Measurements from ENCODE around the gene LENEP.

Gene LENEP

DNA sequence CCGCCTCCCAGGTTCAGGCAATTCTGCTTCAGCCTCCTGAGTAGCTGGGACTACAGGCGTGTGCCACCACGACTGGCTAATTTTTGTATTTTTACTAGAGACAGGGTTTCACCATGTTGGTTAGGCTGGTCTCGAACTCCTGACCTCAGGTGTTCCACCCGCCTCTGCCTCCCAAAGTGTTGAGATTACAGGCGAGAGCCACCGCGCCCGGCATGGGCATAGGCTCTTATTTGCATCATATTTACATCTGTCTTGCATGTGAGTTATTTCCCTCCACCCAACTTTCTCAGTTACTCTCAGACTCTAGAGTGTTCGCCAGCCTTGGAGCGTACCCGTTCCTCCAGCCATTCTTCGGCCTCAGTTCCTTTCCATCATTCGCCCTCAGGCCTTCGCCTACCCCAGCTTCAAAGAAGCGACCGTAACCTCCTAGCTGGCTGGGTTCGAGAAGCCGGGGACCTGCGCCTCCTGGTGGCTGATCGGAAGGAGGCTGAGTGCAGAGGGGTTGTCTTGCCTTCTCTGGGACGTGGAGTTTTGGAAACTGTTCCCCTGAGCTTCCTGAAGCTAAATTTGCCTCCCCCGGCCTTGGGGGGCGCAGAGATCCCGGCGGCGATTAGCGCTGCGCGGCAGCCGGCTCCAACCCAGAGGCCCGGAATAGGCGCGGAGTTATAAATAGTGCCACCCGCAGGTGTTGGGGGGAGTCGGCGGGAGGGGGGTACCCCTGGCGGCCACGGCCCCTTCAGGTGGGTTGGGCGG, 5.6 kb downstream of the LENEP start:
- peak overlapping the region; percentile 99 for H3K27ac ChIP-seq
- TF ChIP-seq ZFX (IDR thresholded peaks at IDR 0.05): no peak
- TF ChIP-seq, protein P1, sequence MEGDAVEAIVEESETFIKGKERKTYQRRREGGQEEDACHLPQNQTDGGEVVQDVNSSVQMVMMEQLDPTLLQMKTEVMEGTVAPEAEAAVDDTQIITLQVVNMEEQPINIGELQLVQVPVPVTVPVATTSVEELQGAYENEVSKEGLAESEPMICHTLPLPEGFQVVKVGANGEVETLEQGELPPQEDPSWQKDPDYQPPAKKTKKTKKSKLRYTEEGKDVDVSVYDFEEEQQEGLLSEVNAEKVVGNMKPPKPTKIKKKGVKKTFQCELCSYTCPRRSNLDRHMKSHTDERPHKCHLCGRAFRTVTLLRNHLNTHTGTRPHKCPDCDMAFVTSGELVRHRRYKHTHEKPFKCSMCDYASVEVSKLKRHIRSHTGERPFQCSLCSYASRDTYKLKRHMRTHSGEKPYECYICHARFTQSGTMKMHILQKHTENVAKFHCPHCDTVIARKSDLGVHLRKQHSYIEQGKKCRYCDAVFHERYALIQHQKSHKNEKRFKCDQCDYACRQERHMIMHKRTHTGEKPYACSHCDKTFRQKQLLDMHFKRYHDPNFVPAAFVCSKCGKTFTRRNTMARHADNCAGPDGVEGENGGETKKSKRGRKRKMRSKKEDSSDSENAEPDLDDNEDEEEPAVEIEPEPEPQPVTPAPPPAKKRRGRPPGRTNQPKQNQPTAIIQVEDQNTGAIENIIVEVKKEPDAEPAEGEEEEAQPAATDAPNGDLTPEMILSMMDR (conservative IDR thresholded peaks at IDR 0.05): peak; percentile 82

GRCh38 chr1:154999571-155000410, 6.4 kb downstream of the LENEP start:
- peak overlapping the region; percentile 99 for H3K27ac ChIP-seq
- TF ChIP-seq ZFX (IDR thresholded peaks at IDR 0.05): no peak
- TF ChIP-seq, protein P1 (conservative IDR thresholded peaks at IDR 0.05): no peak

GRCh38 chr1:155000411-155000725, 7.0 kb downstream of the LENEP start:
- peak overlapping the region; percentile 99 for H3K27ac ChIP-seq
- TF ChIP-seq ZFX (IDR thresholded peaks at IDR 0.05): no peak
- TF ChIP-seq, protein P1 (conservative IDR thresholded peaks at IDR 0.05): no peak

DNA sequence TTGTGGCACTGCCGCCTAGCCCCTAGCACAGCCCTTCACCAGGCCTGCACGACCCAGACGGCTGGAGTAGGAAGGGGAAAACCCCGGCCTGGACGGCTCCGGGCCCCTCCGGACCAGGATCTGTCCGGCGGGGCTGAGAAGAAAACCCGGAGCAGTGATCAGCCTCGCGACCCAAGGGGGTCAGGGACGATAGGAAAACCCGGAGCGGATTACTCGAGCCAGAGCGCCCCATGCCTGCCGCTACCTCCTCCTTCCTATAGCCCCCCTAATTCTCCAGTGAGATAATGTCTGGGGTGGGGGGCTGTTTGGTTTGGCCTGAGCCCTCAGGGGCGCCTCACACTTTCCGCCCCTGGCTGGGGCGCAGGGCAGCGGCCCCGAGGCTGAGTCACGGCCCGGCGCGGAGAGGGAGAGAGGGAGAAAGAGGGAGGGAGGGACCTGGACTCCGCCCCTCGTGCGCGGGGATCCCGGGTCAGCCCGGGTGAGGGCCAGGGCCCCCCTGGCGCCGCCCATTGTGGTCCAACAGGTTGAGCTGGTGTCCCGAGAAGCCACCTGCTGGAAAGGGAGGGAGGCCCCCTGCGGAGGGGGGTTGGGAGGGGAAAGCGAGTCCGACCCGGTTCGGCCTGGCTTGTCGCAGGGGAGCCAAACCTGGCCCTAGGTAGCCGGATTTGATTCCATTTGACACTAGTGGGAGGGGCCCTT, 7.5 kb downstream of the LENEP start:
- no peak; the same call in 1 of the 2 replicates for TF ChIP-seq ZFX (IDR thresholded peaks at IDR 0.05)
- TF ChIP-seq, protein P1 (conservative IDR thresholded peaks at IDR 0.05): no peak
- peak overlapping the region; percentile 99 for H3K27ac ChIP-seq

DNA sequence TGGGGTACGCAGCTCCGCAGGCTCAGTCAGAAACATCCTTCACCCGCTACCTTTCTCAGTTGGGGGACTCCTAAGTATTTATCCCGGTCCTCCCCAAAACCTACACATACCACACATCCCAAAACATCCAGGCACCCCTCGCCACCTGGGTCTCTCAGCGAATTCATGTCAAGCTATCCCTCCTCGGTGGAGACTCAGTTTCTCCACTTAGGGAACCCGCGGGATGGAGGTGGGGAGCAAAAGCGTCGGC, 8.0 kb downstream of the LENEP start:
- TF ChIP-seq, protein P1 (conservative IDR thresholded peaks at IDR 0.05): no peak

GRCh38 chr1:155001675-155002463, 8.5 kb downstream of the LENEP start:
- H3K27ac ChIP-seq: peak overlapping the region; percentile 99
- no peak for TF ChIP-seq ZFX (IDR thresholded peaks at IDR 0.05)
- TF ChIP-seq, protein P1 (conservative IDR thresholded peaks at IDR 0.05): no peak; the same call in 1 of the 2 replicates

More for the DNA sequence above, 8.0 kb downstream of the LENEP start:
- H3K27ac ChIP-seq: peak overlapping the region; percentile 99

Measured in C4-2B (cell line).